MM.1S (cell line): ENCODE results near the gene ASH1L.

ENCODE experiments used
- DNase-seq: peaks from one replicate; pipeline ENCODE4 v3.0.0-alpha.2; 2015
- H2AFZ ChIP-seq: fragments of 300-600 bp; sonication (generic); 2 replicates; pipeline ENCODE4 v1.6.0; 2016; ENCODE audit warnings: antibody characterized with exemption, low read length
- H3F3A ChIP-seq: fragments of 300-600 bp; sonication (generic); 2 replicates; pipeline ENCODE4 v1.6.1; 2016; ENCODE audit warnings: mild to moderate bottlenecking, antibody characterized with exemption, low read length, moderate library complexity, mixed read lengths; ENCODE audit not compliant: insufficient read depth
- H3K27ac ChIP-seq: fragments of 300-600 bp; sonication (generic); 2 replicates; pipeline ENCODE4 v1.5.1; 2016; ENCODE audit warnings: mild to moderate bottlenecking, low read length
- H3K27me3 ChIP-seq: fragments of 300-600 bp; sonication (generic); replicated peaks from 2 replicates; pipeline ENCODE4 v1.6.0; 2016; ENCODE audit warnings: low read length; ENCODE audit not compliant: insufficient read depth
- H3K36me3 ChIP-seq: fragments of 300-600 bp; sonication (generic); replicated peaks from 2 replicates; pipeline ENCODE4 v1.6.1; 2016; ENCODE audit warnings: mild to moderate bottlenecking, low read length, mixed read lengths; ENCODE audit not compliant: insufficient read depth
- H3K4me1 ChIP-seq: fragments of 300-600 bp; sonication (generic); 2 replicates; pipeline ENCODE4 v1.6.1; 2016; ENCODE audit warnings: low read length, mixed read lengths
- H3K4me2 ChIP-seq: fragments of 300-600 bp; sonication (generic); 2 replicates; pipeline ENCODE4 v1.6.0; 2016; ENCODE audit warnings: low read depth, low read length
- H3K4me3 ChIP-seq: fragments of 300-600 bp; sonication (generic); 2 replicates; pipeline ENCODE4 v1.5.1; 2016; ENCODE audit warnings: low read length, mixed read lengths
- H3K79me2 ChIP-seq: fragments of 300-600 bp; sonication (generic); 2 replicates; pipeline ENCODE4 v1.6.1; 2016; ENCODE audit warnings: mixed run types, low read length, mixed read lengths
- H3K9ac ChIP-seq: fragments of 300-600 bp; sonication (generic); 2 replicates; pipeline ENCODE4 v1.6.1; 2016; ENCODE audit warnings: low read length, mixed read lengths
- H3K9me2 ChIP-seq: fragments of 300-600 bp; sonication (generic); replicated peaks from 2 replicates; pipeline ENCODE4 v1.6.1; 2016; ENCODE audit warnings: mild to moderate bottlenecking, low read length, mixed read lengths; ENCODE audit not compliant: insufficient read depth
- H3K9me3 ChIP-seq: fragments of 300-600 bp; sonication (generic); replicated peaks from 2 replicates; pipeline ENCODE4 v1.6.1; 2016; ENCODE audit warnings: mild to moderate bottlenecking, low read length, mixed read lengths; ENCODE audit not compliant: insufficient read depth
- H4K20me1 ChIP-seq: fragments of 300-600 bp; sonication (generic); 2 replicates; pipeline ENCODE4 v1.6.1; 2016; ENCODE audit warnings: mild to moderate bottlenecking, low read length, moderate library complexity, mixed read lengths; ENCODE audit not compliant: insufficient read depth
- EZH2 ChIP-seq: fragments of 300-600 bp; sonication (generic); optimal IDR thresholded peaks from 2 replicates; pipeline ENCODE3; 2017; ENCODE audit warnings: low read depth, mild to moderate bottlenecking, antibody characterized with exemption, low read length, mixed read lengths
- EZH2phosphoT487 ChIP-seq: fragments of 300-600 bp; sonication (generic); IDR thresholded peaks from 2 replicates; pipeline ENCODE4 v1.6.1; 2018; ENCODE audit warnings: antibody characterized with exemption, low read length
- TF ChIP-seq, protein P1 (sequence below): fragments of 300-600 bp; sonication (generic); IDR thresholded peaks from 2 replicates; pipeline ENCODE4 v1.5.1; 2016; ENCODE audit warnings: antibody characterized with exemption, low read length, mixed read lengths

The ASH1L gene

DNA sequence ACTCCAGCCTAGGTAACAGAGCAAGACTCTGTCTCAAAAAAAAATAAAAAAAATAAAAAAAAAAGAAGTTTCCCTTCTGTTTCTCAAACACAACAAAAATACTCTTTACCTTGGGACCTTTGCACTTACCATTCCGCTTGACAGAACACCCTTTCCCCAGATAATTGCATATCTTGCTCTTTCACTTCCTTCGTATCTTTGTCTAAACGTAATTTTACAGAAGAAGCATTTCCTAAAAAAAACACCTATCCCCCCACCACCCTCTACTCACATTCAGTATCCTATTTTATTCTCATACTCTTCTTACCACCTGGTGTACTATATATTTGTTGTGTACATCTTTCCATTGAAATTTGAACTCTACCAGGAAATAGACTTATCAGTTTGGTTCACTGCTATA lies 32.7 kb downstream of the ASH1L start:
- Histone ChIP-seq H3K4me3 (no peak overlapping the region), H3K4me1 (no peaks in the 10 kb centered on the region), H3K79me2 (peaks cover 97% of the 10 kb centered on the region), H4K20me1 (peaks cover 10% of the 10 kb centered on the region; the same call in 1 of the 2 replicates), H3K27me3 (no peaks in the 10 kb centered on the region), H3K9me3 (no peaks in the 10 kb centered on the region), H3K9ac (no peak overlapping the region), H3K36me3 (no peaks in the 10 kb centered on the region), H3F3A (no peaks in the 10 kb centered on the region), H3K9me2 (no peaks in the 10 kb centered on the region), H3K4me2 (no peak overlapping the region), H2AFZ (no peak overlapping the region), H3K27ac (no peak overlapping the region)
- DNase-seq, result no peak
- no peak for TF ChIP-seq EZH2phosphoT487
- no peak for TF ChIP-seq EZH2
- TF ChIP-seq, protein P1, sequence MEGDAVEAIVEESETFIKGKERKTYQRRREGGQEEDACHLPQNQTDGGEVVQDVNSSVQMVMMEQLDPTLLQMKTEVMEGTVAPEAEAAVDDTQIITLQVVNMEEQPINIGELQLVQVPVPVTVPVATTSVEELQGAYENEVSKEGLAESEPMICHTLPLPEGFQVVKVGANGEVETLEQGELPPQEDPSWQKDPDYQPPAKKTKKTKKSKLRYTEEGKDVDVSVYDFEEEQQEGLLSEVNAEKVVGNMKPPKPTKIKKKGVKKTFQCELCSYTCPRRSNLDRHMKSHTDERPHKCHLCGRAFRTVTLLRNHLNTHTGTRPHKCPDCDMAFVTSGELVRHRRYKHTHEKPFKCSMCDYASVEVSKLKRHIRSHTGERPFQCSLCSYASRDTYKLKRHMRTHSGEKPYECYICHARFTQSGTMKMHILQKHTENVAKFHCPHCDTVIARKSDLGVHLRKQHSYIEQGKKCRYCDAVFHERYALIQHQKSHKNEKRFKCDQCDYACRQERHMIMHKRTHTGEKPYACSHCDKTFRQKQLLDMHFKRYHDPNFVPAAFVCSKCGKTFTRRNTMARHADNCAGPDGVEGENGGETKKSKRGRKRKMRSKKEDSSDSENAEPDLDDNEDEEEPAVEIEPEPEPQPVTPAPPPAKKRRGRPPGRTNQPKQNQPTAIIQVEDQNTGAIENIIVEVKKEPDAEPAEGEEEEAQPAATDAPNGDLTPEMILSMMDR, result no peak

DNA sequence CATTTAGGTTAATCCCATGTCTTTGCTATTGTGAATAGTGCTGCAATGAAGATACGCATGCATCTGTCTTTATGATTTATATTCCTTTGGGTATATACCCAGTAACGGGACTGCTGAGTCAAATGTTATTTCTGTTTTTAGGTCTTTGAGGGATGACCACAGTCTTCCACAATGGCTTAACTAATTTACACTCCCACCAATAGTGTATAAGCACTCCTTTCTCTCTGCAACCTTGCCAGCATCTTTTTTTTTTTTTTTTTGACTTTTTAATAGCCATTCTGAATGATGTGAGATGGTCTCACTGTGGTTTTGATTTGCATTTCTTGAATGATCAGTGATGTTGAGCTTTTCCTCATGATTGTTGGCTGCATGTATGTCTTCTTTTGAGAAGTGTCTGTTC lies 33.5 kb downstream of the ASH1L start:
- Histone ChIP-seq H3F3A (no peaks in the 10 kb centered on the region), H3K27me3 (no peaks in the 10 kb centered on the region), H3K4me3 (no peak overlapping the region), H3K79me2 (peaks cover 96% of the 10 kb centered on the region), H3K9ac (no peak overlapping the region), H3K4me2 (no peak overlapping the region), H4K20me1 (peaks cover 7% of the 10 kb centered on the region), H2AFZ (no peak overlapping the region), H3K9me3 (no peaks in the 10 kb centered on the region), H3K4me1 (no peaks in the 10 kb centered on the region), H3K27ac (no peak overlapping the region), H3K9me2 (no peaks in the 10 kb centered on the region), H3K36me3 (no peaks in the 10 kb centered on the region)
- TF ChIP-seq EZH2phosphoT487 (no peak), EZH2 (no peak)
- TF ChIP-seq, protein P1, result no peak
- DNase-seq, result no peak

DNA sequence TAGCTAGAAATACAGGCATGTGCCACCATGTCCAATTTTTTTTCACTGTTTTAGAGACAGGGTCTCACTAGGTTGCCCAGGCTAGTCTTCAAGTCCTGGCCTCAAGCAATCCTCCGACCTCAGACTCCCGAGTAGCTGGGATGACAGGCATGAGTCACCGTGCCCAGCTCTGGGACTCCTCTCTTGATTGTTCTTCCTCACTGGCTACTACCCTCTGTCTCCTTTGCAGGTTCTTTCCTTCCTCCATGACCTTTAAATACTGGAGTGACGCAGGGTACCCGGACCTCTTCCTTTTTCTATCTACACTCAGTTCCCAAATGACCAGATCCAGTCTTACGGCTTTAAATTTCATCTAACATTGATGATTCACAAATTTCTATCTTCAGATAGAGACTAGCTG lies 34.9 kb downstream of the ASH1L start:
- H3K9me2 ChIP-seq, result no peaks in the 10 kb centered on the region
- H3F3A ChIP-seq, result no peaks in the 10 kb centered on the region
- H3K4me2 ChIP-seq, result no peak overlapping the region
- peaks cover 96% of the 10 kb centered on the region for H3K79me2 ChIP-seq
- DNase-seq, result no peak
- H3K27me3 ChIP-seq, result no peaks in the 10 kb centered on the region
- H3K4me3 ChIP-seq, result no peak overlapping the region
- peaks cover 6% of the 10 kb centered on the region; the same call in 1 of the 2 replicates for H4K20me1 ChIP-seq
- H3K36me3 ChIP-seq, result no peaks in the 10 kb centered on the region
- TF ChIP-seq, protein P1, result no peak
- H3K9ac ChIP-seq, result no peak overlapping the region
- no peaks in the 10 kb centered on the region for H3K4me1 ChIP-seq
- no peak overlapping the region for H3K27ac ChIP-seq
- no peak overlapping the region for H2AFZ ChIP-seq
- H3K9me3 ChIP-seq, result no peaks in the 10 kb centered on the region
